Measurements from ENCODE around the gene DISP2. TPM values are rescaled to one million over a fixed set of nuclear protein-coding genes. Genes with fewer than 3 reads are reported as not detected.

Gene DISP2
- total and polyA plus RNA-seq, 4 donors, result under 0.01 to 0.23 (median under 0.01) TPM; not detected in 1

GRCh38 chr15:40344631-40345120 lies 13.3 kb upstream of the DISP2 start:
- no peak overlapping the region for H3K9ac ChIP-seq (ENCODE audit: low read depth in 1 of 2, low read length in 2 of 2)
- no peaks in the 10 kb centered on the region for H3K27me3 ChIP-seq (ENCODE audit: control insufficient read depth in 4 of 4, insufficient read depth in 4 of 4, low read length in 3 of 4)
- H3K9me3 ChIP-seq (ENCODE audit: control insufficient read depth in 4 of 4, low read length in 3 of 4), result no peaks in the 10 kb centered on the region
- TF ChIP-seq FOXA1 (IDR thresholded peaks at IDR 0.05) (no peak), YY1 (IDR thresholded peaks at IDR 0.05) (no peak), GABPA (IDR thresholded peaks at IDR 0.05 in 1 of 2, conservative IDR thresholded peaks at IDR 0.05 in 1 of 2) (no peak), RAD21 (IDR thresholded peaks at IDR 0.05) (peak; percentile 82 to 85), HNF4G (IDR thresholded peaks at IDR 0.05) (no peak), HNF4A (conservative IDR thresholded peaks at IDR 0.05) (no peak), JUND (IDR thresholded peaks at IDR 0.05) (no peak)
- TF ChIP-seq, protein P1, sequence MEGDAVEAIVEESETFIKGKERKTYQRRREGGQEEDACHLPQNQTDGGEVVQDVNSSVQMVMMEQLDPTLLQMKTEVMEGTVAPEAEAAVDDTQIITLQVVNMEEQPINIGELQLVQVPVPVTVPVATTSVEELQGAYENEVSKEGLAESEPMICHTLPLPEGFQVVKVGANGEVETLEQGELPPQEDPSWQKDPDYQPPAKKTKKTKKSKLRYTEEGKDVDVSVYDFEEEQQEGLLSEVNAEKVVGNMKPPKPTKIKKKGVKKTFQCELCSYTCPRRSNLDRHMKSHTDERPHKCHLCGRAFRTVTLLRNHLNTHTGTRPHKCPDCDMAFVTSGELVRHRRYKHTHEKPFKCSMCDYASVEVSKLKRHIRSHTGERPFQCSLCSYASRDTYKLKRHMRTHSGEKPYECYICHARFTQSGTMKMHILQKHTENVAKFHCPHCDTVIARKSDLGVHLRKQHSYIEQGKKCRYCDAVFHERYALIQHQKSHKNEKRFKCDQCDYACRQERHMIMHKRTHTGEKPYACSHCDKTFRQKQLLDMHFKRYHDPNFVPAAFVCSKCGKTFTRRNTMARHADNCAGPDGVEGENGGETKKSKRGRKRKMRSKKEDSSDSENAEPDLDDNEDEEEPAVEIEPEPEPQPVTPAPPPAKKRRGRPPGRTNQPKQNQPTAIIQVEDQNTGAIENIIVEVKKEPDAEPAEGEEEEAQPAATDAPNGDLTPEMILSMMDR (IDR thresholded peaks at IDR 0.05; ENCODE audit: low read depth, low read length, missing input control), result peak; percentile 75
- TF ChIP-seq, protein P2, sequence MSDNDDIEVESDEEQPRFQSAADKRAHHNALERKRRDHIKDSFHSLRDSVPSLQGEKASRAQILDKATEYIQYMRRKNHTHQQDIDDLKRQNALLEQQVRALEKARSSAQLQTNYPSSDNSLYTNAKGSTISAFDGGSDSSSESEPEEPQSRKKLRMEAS (IDR thresholded peaks at IDR 0.05), result no peak
- peak; percentile 65 for DNase-seq (ENCODE audit: low spot score)
- no peak overlapping the region for H3K4me3 ChIP-seq (ENCODE audit: low read depth in 1 of 3, low read length in 3 of 3)
- 26% methylated on average over 15 of the region's 15 CpGs for WGBS
- H3K36me3 ChIP-seq (ENCODE audit: control insufficient read depth in 4 of 4, insufficient read depth in 3 of 4, low read depth in 1 of 4, low read length in 3 of 4), result no peaks in the 10 kb centered on the region
- H3K4me1 ChIP-seq (ENCODE audit: control insufficient read depth in 4 of 4, insufficient read depth in 4 of 4, low read length in 3 of 4), result peaks cover 7 to 16% (median 13%) of the 10 kb centered on the region in 4 donors
- H3K27ac ChIP-seq (ENCODE audit: low read depth in 1 of 2, low read length in 2 of 2), result no peak overlapping the region

- Histone ChIP-seq H3K4me3 (ENCODE audit: low read depth in 1 of 3, low read length in 3 of 3) (no peak overlapping the region), H3K9ac (ENCODE audit: low read depth in 1 of 2, low read length in 2 of 2) (no peak overlapping the region)
- TF ChIP-seq RAD21 (IDR thresholded peaks at IDR 0.05) (no peak), HNF4A (conservative IDR thresholded peaks at IDR 0.05) (no peak), GABPA (IDR thresholded peaks at IDR 0.05 in 1 of 2, conservative IDR thresholded peaks at IDR 0.05 in 1 of 2) (no peak), NR2F2 (IDR thresholded peaks at IDR 0.05) (no peak), HNF4G (IDR thresholded peaks at IDR 0.05) (no peak), EGR1 (IDR thresholded peaks at IDR 0.05; ENCODE audit: low read depth in 2 of 2) (no peak), RXRA (IDR thresholded peaks at IDR 0.05) (no peak), SP1 (IDR thresholded peaks at IDR 0.05) (no peak)
- TF ChIP-seq, protein P3, sequence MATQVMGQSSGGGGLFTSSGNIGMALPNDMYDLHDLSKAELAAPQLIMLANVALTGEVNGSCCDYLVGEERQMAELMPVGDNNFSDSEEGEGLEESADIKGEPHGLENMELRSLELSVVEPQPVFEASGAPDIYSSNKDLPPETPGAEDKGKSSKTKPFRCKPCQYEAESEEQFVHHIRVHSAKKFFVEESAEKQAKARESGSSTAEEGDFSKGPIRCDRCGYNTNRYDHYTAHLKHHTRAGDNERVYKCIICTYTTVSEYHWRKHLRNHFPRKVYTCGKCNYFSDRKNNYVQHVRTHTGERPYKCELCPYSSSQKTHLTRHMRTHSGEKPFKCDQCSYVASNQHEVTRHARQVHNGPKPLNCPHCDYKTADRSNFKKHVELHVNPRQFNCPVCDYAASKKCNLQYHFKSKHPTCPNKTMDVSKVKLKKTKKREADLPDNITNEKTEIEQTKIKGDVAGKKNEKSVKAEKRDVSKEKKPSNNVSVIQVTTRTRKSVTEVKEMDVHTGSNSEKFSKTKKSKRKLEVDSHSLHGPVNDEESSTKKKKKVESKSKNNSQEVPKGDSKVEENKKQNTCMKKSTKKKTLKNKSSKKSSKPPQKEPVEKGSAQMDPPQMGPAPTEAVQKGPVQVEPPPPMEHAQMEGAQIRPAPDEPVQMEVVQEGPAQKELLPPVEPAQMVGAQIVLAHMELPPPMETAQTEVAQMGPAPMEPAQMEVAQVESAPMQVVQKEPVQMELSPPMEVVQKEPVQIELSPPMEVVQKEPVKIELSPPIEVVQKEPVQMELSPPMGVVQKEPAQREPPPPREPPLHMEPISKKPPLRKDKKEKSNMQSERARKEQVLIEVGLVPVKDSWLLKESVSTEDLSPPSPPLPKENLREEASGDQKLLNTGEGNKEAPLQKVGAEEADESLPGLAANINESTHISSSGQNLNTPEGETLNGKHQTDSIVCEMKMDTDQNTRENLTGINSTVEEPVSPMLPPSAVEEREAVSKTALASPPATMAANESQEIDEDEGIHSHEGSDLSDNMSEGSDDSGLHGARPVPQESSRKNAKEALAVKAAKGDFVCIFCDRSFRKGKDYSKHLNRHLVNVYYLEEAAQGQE (IDR thresholded peaks at IDR 0.05), result no peak
- TF ChIP-seq, protein P2 (IDR thresholded peaks at IDR 0.05), result no peak
- TF ChIP-seq, protein P4, sequence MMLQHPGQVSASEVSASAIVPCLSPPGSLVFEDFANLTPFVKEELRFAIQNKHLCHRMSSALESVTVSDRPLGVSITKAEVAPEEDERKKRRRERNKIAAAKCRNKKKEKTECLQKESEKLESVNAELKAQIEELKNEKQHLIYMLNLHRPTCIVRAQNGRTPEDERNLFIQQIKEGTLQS (IDR thresholded peaks at IDR 0.05), result no peak
- TF ChIP-seq, protein P1 (IDR thresholded peaks at IDR 0.05; ENCODE audit: low read depth, low read length, missing input control), result no peak
Observed at GRCh38 chr15:40345225-40345866, 12.7 kb upstream of the DISP2 start.

More at GRCh38 chr15:40345225-40345866, 12.7 kb upstream of the DISP2 start:
- H3K9me3 ChIP-seq (ENCODE audit: control insufficient read depth in 4 of 4, low read length in 3 of 4), result no peaks in the 10 kb centered on the region
- H3K36me3 ChIP-seq (ENCODE audit: control insufficient read depth in 4 of 4, insufficient read depth in 3 of 4, low read depth in 1 of 4, low read length in 3 of 4), result no peaks in the 10 kb centered on the region
- WGBS, result 60% methylated on average over 10 of the region's 10 CpGs
- H3K27ac ChIP-seq (ENCODE audit: low read depth in 1 of 2, low read length in 2 of 2), result no peak overlapping the region
- peaks cover 3 to 9% (median 6%) of the 10 kb centered on the region in 4 donors for H3K4me1 ChIP-seq (ENCODE audit: control insufficient read depth in 4 of 4, insufficient read depth in 4 of 4, low read length in 3 of 4)
- no peaks in the 10 kb centered on the region for H3K27me3 ChIP-seq (ENCODE audit: control insufficient read depth in 4 of 4, insufficient read depth in 4 of 4, low read length in 3 of 4)
- DNase-seq (ENCODE audit: low spot score), result no peak

All from liver (tissue), 9 donors.